Stimulated activated CD4-positive, alpha-beta T cell treated with anti-CD3 and anti-CD28 coated beads, Interleukin-12 subunit alpha, Interleukin-12 subunit beta, amount 100 ng/mL, for 24 hours (primary cell): Measurements from ENCODE around the gene RECQL5.

ENCODE experiments used
- DNase-seq, 2 experiments: peaks; one replicate each; pipeline ENCODE4 v3.0.0-alpha.2; 2020; ENCODE audit warnings: low read depth in 2 of 2

The RECQL5 gene

DNA sequence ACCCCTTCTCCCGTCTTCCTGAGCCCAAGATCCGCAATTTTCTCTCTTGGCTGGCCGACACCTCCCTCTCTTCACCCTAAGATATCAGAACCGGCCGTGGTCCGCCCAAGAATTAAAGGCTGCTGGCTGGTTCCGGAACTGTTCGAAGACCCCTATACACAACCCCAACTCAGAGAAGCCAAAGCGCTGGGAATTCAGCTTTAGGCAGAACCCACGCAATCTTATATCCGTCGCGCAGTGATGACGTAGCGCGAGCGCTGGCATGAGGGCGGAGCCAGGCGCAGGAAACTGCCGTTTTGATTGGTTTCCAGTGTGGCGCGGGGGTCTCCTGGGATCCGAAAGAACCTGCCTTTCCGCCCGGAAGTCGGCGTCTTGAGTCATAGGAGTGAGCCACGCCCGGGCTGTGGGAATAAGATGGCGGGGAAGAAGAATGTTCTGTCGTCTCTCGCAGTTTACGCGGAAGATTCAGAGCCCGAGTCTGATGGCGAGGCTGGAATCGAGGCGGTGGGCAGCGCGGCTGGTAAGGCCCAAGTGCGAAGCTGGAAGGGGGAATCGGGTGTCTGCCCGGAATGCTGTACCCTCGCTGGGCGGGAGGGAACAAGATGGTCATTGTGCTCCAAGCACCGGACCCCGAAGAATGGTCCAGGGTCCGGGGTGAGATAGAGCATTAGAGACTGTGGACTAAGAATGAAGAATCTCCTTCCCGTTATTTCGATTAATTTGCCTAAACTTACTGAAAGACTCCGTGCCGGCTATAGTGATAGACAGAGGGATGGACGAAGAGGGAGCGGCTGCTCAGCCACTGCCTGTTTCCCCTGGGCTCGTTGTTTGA, at the start of gene RECQL5, which contains the start of gene SAP30BP:
Gene RECQL5, minus strand, starts transcription at position 196 of the 832 bp plus-strand sequence. CDS start 597 bp downstream, outside the sequence.
Gene SAP30BP, plus strand, starts transcription at position 380 of the 832 bp plus-strand sequence. Its CDS starts 35 bp downstream, at position 415.
- DNase-seq: peak; percentile 92 to 97

DNA sequence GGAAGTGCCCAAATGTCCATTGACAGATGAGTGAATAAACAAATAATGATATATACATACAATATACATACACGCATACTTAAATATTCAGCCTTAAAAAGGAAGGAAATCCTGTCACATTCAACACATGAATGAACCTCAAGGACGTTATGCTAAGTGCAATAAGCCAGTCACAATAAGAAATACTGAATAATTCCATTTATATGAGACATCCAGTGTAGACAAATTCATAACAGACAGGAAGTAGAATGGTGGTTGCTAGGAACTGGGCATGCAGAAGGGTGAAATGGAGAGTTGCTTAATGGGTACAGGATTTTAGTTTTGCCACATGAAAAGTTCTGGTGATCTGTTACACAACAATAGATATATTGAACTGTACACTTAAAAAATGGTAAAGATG, 45.5 kb upstream of the RECQL5 start:
- no peak for DNase-seq

DNA sequence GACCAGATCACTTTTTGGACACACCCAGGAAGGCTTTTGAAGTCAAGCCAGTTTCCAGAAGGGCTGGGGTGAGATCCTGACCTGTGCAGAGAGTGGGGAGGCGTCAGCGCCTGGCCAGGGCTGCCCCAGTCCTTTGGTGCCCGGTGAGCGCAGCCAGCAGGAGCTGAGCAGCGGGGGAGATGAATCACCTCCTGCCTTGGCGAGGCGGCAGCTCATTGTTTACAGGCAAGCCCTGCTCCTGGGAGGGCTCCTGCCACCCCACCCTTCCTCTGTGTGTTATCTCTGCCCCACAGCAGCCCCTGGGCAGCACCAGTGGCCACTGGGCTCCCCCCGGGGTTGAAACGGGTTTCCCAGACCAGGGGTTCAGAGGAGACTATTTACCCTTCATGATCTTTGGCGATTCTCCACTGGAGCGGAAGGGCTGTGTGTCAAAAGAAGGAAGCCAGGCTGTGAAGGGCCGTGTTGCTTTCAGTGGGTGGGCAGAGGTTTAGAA, 40.2 kb upstream of the RECQL5 start:
- no peak for DNase-seq

GRCh38 chr17:75706042-75706728, 39.2 kb upstream of the RECQL5 start:
- DNase-seq: no peak

- no peak for DNase-seq
Observed at GRCh38 chr17:75704963-75705875, 38.3 kb upstream of the RECQL5 start.

GRCh38 chr17:75703591-75703990, 36.6 kb upstream of the RECQL5 start:
- no peak for DNase-seq

- no peak for DNase-seq
Observed at GRCh38 chr17:75703191-75703590, 36.2 kb upstream of the RECQL5 start.

DNA sequence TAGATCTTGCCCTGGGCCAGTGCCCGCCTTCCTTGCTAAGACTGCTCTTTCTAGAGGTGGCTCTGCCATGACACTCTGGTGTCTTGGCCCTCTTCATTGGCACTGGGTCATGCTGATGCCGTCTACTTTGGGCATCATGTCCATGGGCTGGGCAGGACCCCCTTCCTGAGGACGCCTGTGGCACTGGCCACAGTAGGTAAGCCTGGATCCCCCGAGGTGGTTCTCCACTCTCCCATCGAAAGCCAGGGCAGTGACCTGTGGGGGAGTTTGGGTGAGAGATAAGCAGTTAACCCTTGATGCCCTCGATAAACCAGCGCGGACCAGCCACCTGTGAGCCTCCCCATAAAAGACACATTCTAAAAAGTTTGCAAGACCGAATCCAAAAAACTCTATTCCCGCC, 34.3 kb upstream of the RECQL5 start:
- no peak for DNase-seq

DNA sequence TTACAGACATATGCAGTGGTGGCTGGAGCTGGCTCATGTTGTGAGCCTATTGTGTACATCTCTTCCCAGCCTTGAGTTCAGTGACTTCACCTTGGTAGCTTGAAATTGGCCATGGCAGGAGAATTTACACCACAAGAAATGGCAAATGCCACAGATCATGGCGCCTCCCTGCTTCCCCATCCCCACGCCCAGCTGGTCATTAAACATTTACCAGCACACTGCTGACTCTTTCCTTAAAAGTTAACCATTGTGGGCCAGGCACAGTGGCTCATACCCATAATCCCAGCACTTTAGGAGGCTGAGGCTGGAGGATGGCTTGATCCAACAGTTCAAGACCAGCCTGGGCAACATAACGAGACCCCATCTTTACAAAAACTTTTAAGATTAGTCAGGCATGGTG, 31.7 kb upstream of the RECQL5 start:
- DNase-seq: no peak

GRCh38 chr17:75697651-75698291, 30.8 kb upstream of the RECQL5 start:
- no peak for DNase-seq

GRCh38 chr17:75695830-75696271, 28.9 kb upstream of the RECQL5 start:
- no peak for DNase-seq

GRCh38 chr17:75695141-75695829, 28.3 kb upstream of the RECQL5 start:
- no peak for DNase-seq

GRCh38 chr17:75694536-75694935, 27.6 kb upstream of the RECQL5 start:
- no peak for DNase-seq

GRCh38 chr17:75693500-75694481, 26.8 kb upstream of the RECQL5 start:
- no peak for DNase-seq

DNA sequence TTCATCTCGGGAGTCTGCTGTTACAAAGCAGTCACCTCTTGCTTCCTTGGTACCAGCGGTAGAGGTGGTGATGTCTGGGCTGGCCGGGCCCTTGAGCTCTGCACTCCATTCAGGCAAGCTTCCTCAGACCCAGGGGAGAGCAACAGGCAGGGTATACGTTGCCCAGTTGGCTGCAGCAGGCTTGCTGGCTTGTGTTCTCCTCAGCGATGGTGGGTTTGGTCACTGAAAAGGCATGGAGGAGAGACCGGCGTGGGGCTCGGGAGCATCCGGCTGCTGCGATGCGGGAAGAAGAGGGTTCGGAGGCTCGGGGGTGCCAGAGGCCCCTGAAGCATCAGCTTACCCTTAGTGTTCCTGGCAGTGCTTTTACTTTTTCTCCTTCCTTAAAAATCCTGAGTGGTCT, 26.0 kb upstream of the RECQL5 start:
- DNase-seq: no peak

DNA sequence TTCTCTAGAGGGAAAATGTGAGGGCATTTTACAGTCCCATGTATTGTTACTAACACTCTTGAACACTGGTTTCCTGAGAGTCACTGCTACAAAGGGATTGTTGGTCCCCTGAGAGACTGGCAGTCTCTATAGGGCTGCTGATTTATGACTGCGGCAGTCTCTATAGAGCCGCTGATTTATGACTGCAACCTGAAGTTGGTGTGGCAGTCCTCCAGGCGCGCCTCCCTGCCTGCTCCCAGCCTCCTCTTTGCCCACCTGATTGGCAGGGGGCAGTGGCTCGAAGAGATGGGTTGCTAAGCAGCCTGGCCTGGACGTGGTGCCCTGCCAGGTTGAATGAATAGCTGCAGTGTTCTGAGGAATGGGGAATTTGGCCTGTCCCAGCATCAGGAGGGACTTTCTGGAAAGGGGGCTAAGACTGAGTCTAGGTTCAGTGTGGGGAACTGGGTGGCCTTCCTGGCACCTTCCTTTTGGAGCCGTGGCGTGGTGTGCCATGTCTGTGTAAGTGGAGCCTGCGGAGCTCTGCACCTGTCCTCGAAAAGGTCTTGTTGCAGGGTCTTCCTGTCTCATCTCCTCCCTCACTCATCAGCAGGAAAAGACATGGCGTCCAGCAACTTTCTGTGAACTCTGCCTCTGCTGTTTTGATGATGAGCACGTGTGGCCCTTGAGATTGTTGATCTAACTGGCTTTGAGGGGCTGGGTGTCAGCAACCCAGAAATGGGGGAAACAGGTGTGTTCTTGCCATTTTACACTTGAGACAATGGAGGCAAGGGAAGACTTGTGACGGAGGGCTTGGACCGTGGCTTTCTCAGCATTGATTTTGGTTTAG, 25.1 kb upstream of the RECQL5 start:
- DNase-seq: no peak

GRCh38 chr17:75691371-75691791, 24.4 kb upstream of the RECQL5 start:
- peak in 1 of 2 experiments; percentile 42 for DNase-seq

DNA sequence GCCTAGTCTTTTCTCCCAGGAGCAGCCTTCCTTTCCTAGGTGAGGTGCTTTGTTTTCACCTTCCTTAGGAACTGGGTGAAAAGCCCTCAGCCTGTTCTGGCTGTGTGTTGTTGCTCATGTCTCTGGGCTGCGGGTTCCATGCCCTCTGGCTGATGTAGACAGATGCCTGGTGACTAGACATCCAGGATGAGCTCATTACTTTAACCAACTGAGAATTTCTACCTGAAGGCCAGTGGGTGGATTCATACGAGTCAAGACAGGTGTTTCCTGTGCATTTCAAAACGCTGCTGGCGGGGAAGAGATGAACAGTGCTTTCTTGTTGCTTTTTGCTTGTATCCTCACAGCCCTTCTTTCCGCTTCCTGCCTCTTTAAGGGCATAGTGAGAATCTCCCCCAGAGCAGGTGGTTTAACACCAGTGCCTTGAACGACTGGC, 22.5 kb upstream of the RECQL5 start:
- DNase-seq: peak in 1 of 2 experiments; percentile 9
